ENCODE results near the gene LIN28B.
"Not testable (repeated sequence)": the region's sequence is repeated elsewhere in the genome, so short reads cannot be mapped to it uniquely, and the experiment has no call there.

The LIN28B gene

GRCh38 chr6:104956731-104957294 lies at the start of gene LIN28B:
TSS of gene LIN28B (plus strand) at chr6:104957107. CDS start at chr6:104957251, 144 bp downstream.
- DNase-seq (ENCODE audit: low read depth in 2 of 2, low spot score in 1 of 2), result no peak

GRCh38 chr6:104908031-104908887 lies 48.6 kb upstream of the LIN28B start:
- DNase-seq (ENCODE audit: low read depth in 2 of 2, low spot score in 1 of 2), result no peak

GRCh38 chr6:104908888-104909525 lies 47.9 kb upstream of the LIN28B start:
- no peak for DNase-seq (ENCODE audit: low read depth in 2 of 2, low spot score in 1 of 2)

- DNase-seq (ENCODE audit: low read depth in 2 of 2, low spot score in 1 of 2), result no peak
Observed at GRCh38 chr6:104921896-104922295, 35.0 kb upstream of the LIN28B start.

- no peak for DNase-seq (ENCODE audit: low read depth in 2 of 2, low spot score in 1 of 2)
Observed at GRCh38 chr6:104928141-104928540, 28.8 kb upstream of the LIN28B start.

- no peak for DNase-seq (ENCODE audit: low read depth in 2 of 2, low spot score in 1 of 2)
Observed at GRCh38 chr6:104929353-104929752, 27.6 kb upstream of the LIN28B start.

GRCh38 chr6:104930939-104931338 lies 26.0 kb upstream of the LIN28B start:
- no peak for DNase-seq (ENCODE audit: low read depth in 2 of 2, low spot score in 1 of 2)

GRCh38 chr6:104936766-104937535 lies 20.0 kb upstream of the LIN28B start:
- DNase-seq (ENCODE audit: low read depth in 2 of 2, low spot score in 1 of 2), result no peak

GRCh38 chr6:104940238-104940892 lies 16.5 kb upstream of the LIN28B start:
- no peak for DNase-seq (ENCODE audit: low read depth in 2 of 2, low spot score in 1 of 2)

GRCh38 chr6:104940893-104941728 lies 15.8 kb upstream of the LIN28B start:
- DNase-seq (ENCODE audit: low read depth in 2 of 2, low spot score in 1 of 2), result no peak

GRCh38 chr6:104941729-104942091 lies 15.2 kb upstream of the LIN28B start:
- DNase-seq (ENCODE audit: low read depth in 2 of 2, low spot score in 1 of 2), result no peak

- DNase-seq (ENCODE audit: low read depth in 2 of 2, low spot score in 1 of 2), result no peak
Observed at GRCh38 chr6:104943781-104944180, 13.1 kb upstream of the LIN28B start.

- DNase-seq (ENCODE audit: low read depth in 2 of 2, low spot score in 1 of 2), result no peak
Observed at GRCh38 chr6:104949206-104949605, 7.7 kb upstream of the LIN28B start.

- no peak for DNase-seq (ENCODE audit: low read depth in 2 of 2, low spot score in 1 of 2)
Observed at GRCh38 chr6:104951677-104952076, 5.2 kb upstream of the LIN28B start.

- no peak for DNase-seq (ENCODE audit: low read depth in 2 of 2, low spot score in 1 of 2)
Observed at GRCh38 chr6:104952911-104953399, 4.0 kb upstream of the LIN28B start.

GRCh38 chr6:104953400-104954189 lies 3.3 kb upstream of the LIN28B start:
- DNase-seq (ENCODE audit: low read depth in 2 of 2, low spot score in 1 of 2), result not testable (repeated sequence)

- no peak for DNase-seq (ENCODE audit: low read depth in 2 of 2, low spot score in 1 of 2)
Observed at GRCh38 chr6:104954190-104954797, 2.6 kb upstream of the LIN28B start.

- DNase-seq (ENCODE audit: low read depth in 2 of 2, low spot score in 1 of 2), result no peak
Observed at GRCh38 chr6:104955491-104955890, 1.4 kb upstream of the LIN28B start.
